Testis (tissue), 2 donors: ENCODE results near the gene MFSD12.

Source experiments
- CTCF ChIP-seq, 3 experiments: fragments of 450-650 bp in 2 of 3; fragments of 200-600 bp in 1 of 3; sonication (generic) in 1 of 3; IDR thresholded peaks; one replicate each; pipeline ENCODE4 v1.5.1; 2016 to 2019; ENCODE audit warnings: antibody characterized with exemption in 3 of 3, mild to moderate bottlenecking in 2 of 3, moderate library complexity in 1 of 3
- POLR2A ChIP-seq: fragments of 450-650 bp; IDR thresholded peaks from one replicate; pipeline ENCODE4 v1.6.1; 2017; ENCODE audit warnings: antibody characterized with exemption, mild to moderate bottlenecking, moderate library complexity

GRCh38 chr19:3528080-3528479 lies 29.3 kb downstream of the MFSD12 start:
- no peak for TF ChIP-seq CTCF (IDR thresholded peaks at IDR 0.05)
- no peak for TF ChIP-seq POLR2A
